K562 (cell line): ENCODE data around the gene ELAVL3. TPM values are rescaled to one million over a fixed set of nuclear protein-coding genes. Genes with fewer than 3 reads are reported as not detected.

Experiments
- BRF2 ChIP-seq: IDR thresholded peaks from 3 replicates; pipeline ENCODE4 v1.6.1; 2011; ENCODE audit warnings: borderline replicate concordance, mild to moderate bottlenecking; ENCODE audit not compliant: insufficient read length, insufficient read depth
- CBX3 ChIP-seq, 2 experiments: IDR thresholded peaks; 1 replicate in 1 of 2; 2 replicates in 1 of 2; pipeline ENCODE4 v1.6.1; 2012; ENCODE audit warnings: inconsistent platforms in 2 of 2, low read length in 2 of 2, borderline replicate concordance in 1 of 2, control low read depth in 1 of 2
- DACH1 ChIP-seq: fragments of 450-650 bp; IDR thresholded peaks from 2 replicates; pipeline ENCODE4 v1.6.1; 2018; ENCODE audit not compliant: partially characterized antibody
- E2F8 ChIP-seq: fragments of 450-650 bp; IDR thresholded peaks from 2 replicates; pipeline ENCODE4 v1.7.1; 2018; ENCODE audit warnings: mild to moderate bottlenecking, low read depth; ENCODE audit not compliant: partially characterized antibody
- HDAC2 ChIP-seq: fragments of 450-650 bp; IDR thresholded peaks from 2 replicates; pipeline ENCODE4 v1.6.1; 2016; ENCODE audit warnings: mild to moderate bottlenecking
- HES1 ChIP-seq: fragments of 450-650 bp; IDR thresholded peaks from 2 replicates; pipeline ENCODE4 v1.6.1; 2016; ENCODE audit warnings: low read depth, mild to moderate bottlenecking, moderate library complexity
- NKRF ChIP-seq: fragments of 450-650 bp; IDR thresholded peaks from 2 replicates; pipeline ENCODE4 v1.6.1; 2016; ENCODE audit warnings: borderline replicate concordance
- PHTF2 ChIP-seq: fragments of 250-450 bp; sonication (Bioruptor Pico); IDR thresholded peaks from 2 replicates; pipeline ENCODE4 v1.5.0; 2021; ENCODE audit warnings: mild to moderate bottlenecking
- SIX5 ChIP-seq, 2 experiments: IDR thresholded peaks; 2 replicates each; pipeline ENCODE4 v1.6.1; 2011; ENCODE audit warnings: low read length in 2 of 2, borderline replicate concordance in 1 of 2, low read depth in 1 of 2, mild to moderate bottlenecking in 1 of 2, moderate library complexity in 1 of 2; ENCODE audit not compliant: insufficient read depth in 1 of 2
- SNIP1 ChIP-seq: fragments of 450-650 bp; IDR thresholded peaks from 2 replicates; pipeline ENCODE4 v1.7.1; 2017; ENCODE audit warnings: low read depth, mild to moderate bottlenecking
- SP1 ChIP-seq: sonication (generic); formaldehyde crosslinking; IDR thresholded peaks from 2 replicates; pipeline ENCODE4 v1.8.1; 2022; ENCODE audit warnings: mild to moderate bottlenecking, missing genetic modification reagents
- STAT5A ChIP-seq: IDR thresholded peaks from 2 replicates; pipeline ENCODE4 v1.6.1; 2012; ENCODE audit warnings: low read length, inconsistent platforms, borderline replicate concordance
- XRCC4 ChIP-seq: IDR thresholded peaks from one replicate; pipeline ENCODE4 v1.6.1; 2011; ENCODE audit not compliant: insufficient read depth, insufficient read length; ENCODE audit errors: extremely low read depth
- ZBTB7A ChIP-seq: IDR thresholded peaks from 2 replicates; pipeline ENCODE4 v1.6.1; 2011; ENCODE audit warnings: low read depth, mild to moderate bottlenecking, low read length, moderate library complexity, borderline replicate concordance; ENCODE audit not compliant: control insufficient read depth
- ZNF184 ChIP-seq: sonication (generic); formaldehyde crosslinking; IDR thresholded peaks from 2 replicates; pipeline ENCODE4 v1.5.0; 2020; ENCODE audit warnings: missing genetic modification reagents
- ZSCAN32 ChIP-seq: fragments of 450-650 bp; formaldehyde crosslinking; IDR thresholded peaks from 2 replicates; pipeline ENCODE4 v1.4.0; 2020; ENCODE audit warnings: mild to moderate bottlenecking, moderate library complexity
- polyA plus RNA-seq, 8 experiments: library from polyadenylated mRNA; depleted of rRNA in 4 of 8; stranded (reverse) in 5 of 8; unstranded in 3 of 8; fragments of >200 nt; fragmentation: Nextera tagmentation in 2 of 8; fragmentation: Illumina TruSeq in 1 of 8; extraction: Ambion mirVana in 2 of 8; extraction: Trizol in 1 of 8; gene quantifications; 2 replicates each; pipeline versions ENCODE4 v1.2.1 to v1.2.3, GENCODE V29; 2011 to 2014; ENCODE audit warnings: inconsistent platforms in 1 of 8, missing spikeins in 1 of 8
- total RNA-seq, 7 experiments: library from RNA; depleted of rRNA in 6 of 7; stranded (reverse); fragments of >200 nt in 6 of 7; fragmentation: Illumina TruSeq in 2 of 7; extraction: Trizol in 2 of 7; gene quantifications; 2 replicates each; pipeline versions ENCODE4 v1.2.1 to v1.2.3, GENCODE V29; 2011 to 2021; ENCODE audit warnings: low replicate concordance in 1 of 7
- TF ChIP-seq, protein P1 (sequence below): fragments of 450-650 bp; conservative IDR thresholded peaks from 2 replicates; pipeline ENCODE4 v1.6.1; 2016; ENCODE audit warnings: missing genetic modification characterization, low read depth, mild to moderate bottlenecking, control low read depth, missing compliant biosample characterization

Gene ELAVL3
- total and polyA plus RNA-seq, 9 of the 15 experiments (the other 6 are each of a cell fraction or from before 2014, with no cell fraction given) = not detected

DNA sequence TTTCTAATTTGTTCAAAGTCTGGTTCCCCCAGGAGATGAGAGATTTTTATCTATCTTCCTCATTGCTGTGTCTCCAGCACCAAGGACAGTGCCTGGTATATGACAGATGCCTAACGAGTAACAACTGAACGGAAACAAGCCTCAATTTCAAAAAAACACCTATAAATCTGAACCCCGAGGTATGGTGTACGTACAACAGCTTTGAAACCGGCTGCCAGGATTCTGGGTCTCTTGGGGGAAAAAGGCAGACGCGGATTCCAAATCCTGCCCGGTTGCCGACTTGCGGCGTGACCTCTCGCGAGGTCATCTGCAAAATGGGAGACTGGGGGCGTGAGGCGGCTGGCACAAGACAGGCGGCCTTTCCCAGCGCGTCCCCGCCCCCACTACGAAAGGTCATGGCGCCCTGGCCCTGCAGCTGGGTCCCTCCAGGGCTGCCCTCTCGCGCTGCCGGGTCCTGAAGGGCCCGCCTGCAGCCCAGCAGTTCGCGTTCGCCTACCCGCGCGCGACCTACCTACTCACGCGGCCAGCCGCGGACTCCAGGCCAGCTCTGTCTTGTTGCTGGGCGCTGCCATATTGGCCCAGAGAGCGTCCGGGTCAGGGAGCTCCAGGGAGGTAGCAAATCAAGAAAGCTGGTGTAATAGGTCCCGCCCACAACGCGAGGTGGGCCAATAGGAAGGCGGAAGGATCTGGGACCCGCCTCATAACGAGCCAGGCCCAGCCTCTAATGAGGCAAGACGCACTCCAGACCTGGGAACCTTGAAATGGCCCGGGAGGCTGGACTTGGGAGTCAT, 47.9 kb upstream of the ELAVL3 start, which contains the start of gene ECSIT (continued):
- no peak for TF ChIP-seq HES1
- no peak for TF ChIP-seq XRCC4
- no peak for TF ChIP-seq ZNF184 (CRISPR knock-in tag)
- peak; percentile 46 for TF ChIP-seq E2F8
- no peak for TF ChIP-seq CBX3 (IDR thresholded peaks at IDR 0.05; ENCODE audit: borderline replicate concordance in 1 of 2, low read length in 2 of 2)
- peak; percentile 73 for TF ChIP-seq SP1 (CRISPR knock-in tag)
- TF ChIP-seq, protein P1, sequence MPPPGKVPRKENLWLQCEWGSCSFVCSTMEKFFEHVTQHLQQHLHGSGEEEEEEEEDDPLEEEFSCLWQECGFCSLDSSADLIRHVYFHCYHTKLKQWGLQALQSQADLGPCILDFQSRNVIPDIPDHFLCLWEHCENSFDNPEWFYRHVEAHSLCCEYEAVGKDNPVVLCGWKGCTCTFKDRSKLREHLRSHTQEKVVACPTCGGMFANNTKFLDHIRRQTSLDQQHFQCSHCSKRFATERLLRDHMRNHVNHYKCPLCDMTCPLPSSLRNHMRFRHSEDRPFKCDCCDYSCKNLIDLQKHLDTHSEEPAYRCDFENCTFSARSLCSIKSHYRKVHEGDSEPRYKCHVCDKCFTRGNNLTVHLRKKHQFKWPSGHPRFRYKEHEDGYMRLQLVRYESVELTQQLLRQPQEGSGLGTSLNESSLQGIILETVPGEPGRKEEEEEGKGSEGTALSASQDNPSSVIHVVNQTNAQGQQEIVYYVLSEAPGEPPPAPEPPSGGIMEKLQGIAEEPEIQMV (tag) = no peak; the same call in 1 of the 2 replicates
- TF ChIP-seq HDAC2 = peak; percentile 95; the same call in 1 of the 2 replicates
- no peak for TF ChIP-seq BRF2
- no peak for TF ChIP-seq PHTF2 (CRISPR knock-in tag)
- peak; percentile 63; the same call in 1 of the 2 replicates for TF ChIP-seq ZBTB7A
- no peak for TF ChIP-seq DACH1
- TF ChIP-seq SIX5 (IDR thresholded peaks at IDR 0.05; ENCODE audit: borderline replicate concordance in 1 of 2, insufficient read depth in 1 of 2, low read depth in 1 of 2, low read length in 2 of 2) = peak in 1 of 2 experiments; percentile 5; a peak in 1 of 4 replicates
- TF ChIP-seq ZSCAN32 (CRISPR knock-in tag) = no peak
- TF ChIP-seq NKRF = peak; percentile 99
- no peak for TF ChIP-seq SNIP1
- no peak; the same call in 1 of the 2 replicates for TF ChIP-seq STAT5A
